Measurements from ENCODE around the gene NINL. TPM values are rescaled to one million over a fixed set of nuclear protein-coding genes. Genes with fewer than 3 reads are reported as not detected.

Gene NINL
- total RNA-seq, 1 donor from 2014 or later = 5.0 TPM

- H3K27me3 ChIP-seq (ENCODE audit: control insufficient read depth, insufficient read depth, low read length) = no peaks in the 10 kb centered on the region
- DNase-seq (ENCODE audit: low read depth) (peak; percentile 94), FAIRE-seq (no peak)
- TF ChIP-seq CTCF (IDR thresholded peaks at IDR 0.05; ENCODE audit: insufficient read depth, low read length, severe bottlenecking) = peak; percentile 24
- H3K36me3 ChIP-seq (ENCODE audit: control insufficient read depth, insufficient read depth, low read length) = no peaks in the 10 kb centered on the region
- H3K4me3 ChIP-seq (ENCODE audit: low read depth, low read length) = peak within 1 kb of the TSS; percentile 75
These were observed 38.6 kb upstream of the NINL start, which contains the start of gene NANP for GRCh38 chr20:25623736-25624499. TSS of gene NANP (minus strand) at chr20:25624014. CDS start at chr20:25623948, 66 bp downstream.

GRCh38 chr20:25623225-25623735 lies 37.9 kb upstream of the NINL start:
- DNase-seq (ENCODE audit: low read depth) (no peak), FAIRE-seq (no peak)
- no peaks in the 10 kb centered on the region for H3K27me3 ChIP-seq (ENCODE audit: control insufficient read depth, insufficient read depth, low read length)
- no peaks in the 10 kb centered on the region for H3K36me3 ChIP-seq (ENCODE audit: control insufficient read depth, insufficient read depth, low read length)
- peak overlapping the region; percentile 75 for H3K4me3 ChIP-seq (ENCODE audit: low read depth, low read length)
- no peak for TF ChIP-seq CTCF (IDR thresholded peaks at IDR 0.05; ENCODE audit: insufficient read depth, low read length, severe bottlenecking)

GRCh38 chr20:25622450-25623224 lies 37.3 kb upstream of the NINL start:
- Histone ChIP-seq H3K36me3 (ENCODE audit: control insufficient read depth, insufficient read depth, low read length) (no peaks in the 10 kb centered on the region), H3K27me3 (ENCODE audit: control insufficient read depth, insufficient read depth, low read length) (no peaks in the 10 kb centered on the region), H3K4me3 (ENCODE audit: low read depth, low read length) (peak overlapping the region; percentile 75)
- FAIRE-seq (no peak), DNase-seq (ENCODE audit: low read depth) (no peak)
- no peak for TF ChIP-seq CTCF (IDR thresholded peaks at IDR 0.05; ENCODE audit: insufficient read depth, low read length, severe bottlenecking)

GRCh38 chr20:25622049-25622448 lies 36.7 kb upstream of the NINL start:
- Histone ChIP-seq H3K27me3 (ENCODE audit: control insufficient read depth, insufficient read depth, low read length) (no peaks in the 10 kb centered on the region), H3K36me3 (ENCODE audit: control insufficient read depth, insufficient read depth, low read length) (no peaks in the 10 kb centered on the region), H3K4me3 (ENCODE audit: low read depth, low read length) (no peak overlapping the region)
- TF ChIP-seq CTCF (IDR thresholded peaks at IDR 0.05; ENCODE audit: insufficient read depth, low read length, severe bottlenecking) = no peak
- FAIRE-seq (no peak), DNase-seq (ENCODE audit: low read depth) (no peak)

GRCh38 chr20:25619514-25619913 lies 34.2 kb upstream of the NINL start:
- Histone ChIP-seq H3K4me3 (ENCODE audit: low read depth, low read length) (no peak overlapping the region), H3K36me3 (ENCODE audit: control insufficient read depth, insufficient read depth, low read length) (peaks cover 1% of the 10 kb centered on the region), H3K27me3 (ENCODE audit: control insufficient read depth, insufficient read depth, low read length) (no peaks in the 10 kb centered on the region)
- FAIRE-seq (no peak), DNase-seq (ENCODE audit: low read depth) (no peak)
- TF ChIP-seq CTCF (IDR thresholded peaks at IDR 0.05; ENCODE audit: insufficient read depth, low read length, severe bottlenecking) = no peak

Measured in bronchial epithelial cell (primary cell).